HG02885 (cell line): Measurements from ENCODE around the gene ALPI.

ENCODE experiments used
- ATAC-seq: cut with Tn5 transposase; IDR thresholded peaks from one replicate; pipeline ENCODE4 v1.9.1; 2021; ENCODE audit warnings: mild to moderate bottlenecking; ENCODE audit not compliant: unreplicated experiment, poor library complexity

Gene ALPI

DNA sequence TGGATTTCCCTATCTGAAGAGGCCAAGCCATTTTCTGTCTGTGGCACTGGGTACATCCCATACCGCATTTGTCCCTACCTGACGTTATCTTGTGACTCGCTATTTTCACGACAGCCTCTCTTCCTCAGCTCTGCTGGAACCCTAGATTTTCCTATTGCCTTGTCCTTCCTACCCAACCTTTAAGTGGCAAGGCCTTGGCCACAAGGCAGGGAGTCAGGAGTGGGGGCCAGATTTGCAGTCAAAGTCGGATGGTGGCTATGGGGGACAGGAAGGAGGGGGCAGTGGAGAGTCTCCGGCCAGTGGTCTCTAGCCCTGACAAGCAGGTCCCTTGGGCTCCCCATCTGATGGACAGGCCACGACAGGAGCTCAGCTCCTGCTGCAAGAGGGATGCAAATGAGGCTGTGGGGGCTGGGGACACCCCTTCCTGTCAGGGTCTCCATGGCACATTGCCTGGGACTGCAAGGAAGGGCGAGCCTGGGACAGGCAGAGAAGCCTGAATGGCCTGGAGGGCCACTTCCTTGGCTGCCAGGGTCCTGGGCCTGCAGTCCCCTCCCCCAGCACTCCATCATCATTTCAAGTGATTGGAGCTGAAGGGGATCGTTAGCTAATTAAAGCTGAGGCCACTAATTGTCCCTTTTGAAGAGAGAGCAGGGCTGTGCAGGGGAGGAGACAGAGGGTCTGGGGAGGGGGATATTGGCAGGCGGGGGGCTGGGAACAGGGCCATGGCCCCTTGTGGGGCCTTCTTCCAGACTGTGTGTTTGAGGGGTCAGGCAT lies 37.9 kb downstream of the ALPI start:
- no peak for ATAC-seq

- ATAC-seq: no peak
These were observed 38.6 kb downstream of the ALPI start for GRCh38 chr2:232494542-232494941.

- no peak for ATAC-seq
These were observed 39.3 kb downstream of the ALPI start for GRCh38 chr2:232495292-232495691.

- no peak for ATAC-seq
These were observed 40.7 kb downstream of the ALPI start for GRCh38 chr2:232496501-232497270.

GRCh38 chr2:232497348-232497747 lies 41.4 kb downstream of the ALPI start:
- ATAC-seq: no peak

DNA sequence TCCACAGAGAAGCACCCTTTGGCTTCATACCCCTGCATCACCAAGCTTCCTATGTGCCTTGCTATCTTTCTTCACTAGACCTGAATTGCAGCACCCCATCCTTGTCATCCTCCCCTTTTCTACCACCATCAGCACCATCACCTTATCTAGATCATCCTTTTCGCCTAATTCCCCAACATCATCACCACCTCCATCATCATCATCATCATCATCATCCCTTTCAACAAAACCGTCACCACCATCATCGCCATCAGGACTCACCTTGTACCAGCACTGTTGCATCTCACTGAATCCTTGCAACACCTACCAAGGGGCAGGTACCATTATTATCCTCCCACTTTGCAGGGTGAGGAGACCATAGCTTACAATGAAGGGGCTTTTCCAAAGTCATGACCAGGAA lies 42.5 kb downstream of the ALPI start:
- ATAC-seq: no peak

GRCh38 chr2:232501331-232501771 lies 45.4 kb downstream of the ALPI start:
- ATAC-seq: no peak

GRCh38 chr2:232501794-232502390 lies 45.9 kb downstream of the ALPI start:
- ATAC-seq: no peak

DNA sequence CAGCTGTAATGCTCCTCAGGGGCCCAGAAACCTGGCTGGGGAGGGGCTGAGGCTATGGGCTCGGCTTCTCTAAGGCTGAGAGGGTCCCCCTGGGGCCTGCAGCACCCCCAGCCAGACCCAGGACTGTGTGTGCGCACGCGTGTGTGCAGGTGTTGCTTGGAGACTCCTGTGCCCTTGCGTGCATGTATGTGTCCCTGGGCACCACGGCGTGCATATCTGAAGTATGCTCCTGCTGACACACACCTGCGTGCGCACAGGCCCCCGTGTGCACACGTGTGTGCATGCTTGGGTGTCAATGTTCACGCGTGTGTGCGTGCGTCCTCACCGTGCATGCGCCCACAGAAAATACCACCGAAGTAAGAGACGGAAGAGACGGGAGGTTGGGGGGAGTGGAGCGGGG lies 46.6 kb downstream of the ALPI start:
- ATAC-seq: no peak

- ATAC-seq: no peak
These were observed 47.2 kb downstream of the ALPI start for GRCh38 chr2:232502911-232503808.

DNA sequence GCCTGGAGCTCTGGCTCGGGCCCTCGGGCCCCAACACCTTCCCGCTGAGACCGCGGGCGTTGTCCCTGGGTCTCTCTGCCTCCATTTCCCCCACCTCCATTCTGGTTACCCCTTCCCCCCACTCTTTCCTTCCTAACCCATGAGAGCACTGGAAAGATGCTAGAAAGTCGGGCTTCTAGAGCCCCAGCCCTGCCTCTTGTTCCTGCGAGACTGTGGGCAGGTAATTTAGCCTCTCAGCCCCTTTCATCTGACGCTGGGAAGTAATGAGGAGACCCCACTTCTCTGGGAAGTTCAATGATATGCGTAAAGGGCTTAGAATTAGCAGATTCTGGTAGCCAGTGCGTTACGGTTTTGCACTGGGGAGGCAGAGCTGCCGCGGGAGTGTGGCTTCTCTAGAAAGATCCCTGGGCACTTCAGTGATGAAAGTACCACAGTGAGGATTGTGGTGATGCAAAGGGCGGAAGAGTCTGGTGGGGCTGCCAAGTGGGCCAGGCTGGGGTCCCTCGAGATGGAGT lies 47.9 kb downstream of the ALPI start:
- no peak for ATAC-seq

- ATAC-seq: no peak
These were observed 48.5 kb downstream of the ALPI start for GRCh38 chr2:232504438-232504837.

DNA sequence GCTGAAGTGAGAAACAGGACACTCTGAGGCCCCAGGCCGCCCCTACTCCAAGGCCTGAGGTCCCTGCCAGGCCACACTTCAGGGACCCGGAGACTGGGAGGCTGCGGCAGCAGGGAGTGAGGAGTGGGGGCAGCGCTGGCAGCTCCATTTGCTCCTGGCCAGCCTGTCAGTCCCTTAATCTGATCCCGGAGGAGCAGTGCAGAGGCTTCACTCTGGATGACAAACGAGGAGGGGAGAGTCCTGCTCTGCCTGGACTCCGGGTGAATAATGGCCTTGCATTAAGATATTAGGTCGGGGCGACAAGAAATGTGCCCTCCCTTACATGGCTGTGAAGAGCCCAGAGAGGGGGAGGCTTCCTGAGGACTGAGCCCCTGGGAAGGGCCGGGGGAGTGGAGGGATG lies 49.9 kb downstream of the ALPI start:
- no peak for ATAC-seq

DNA sequence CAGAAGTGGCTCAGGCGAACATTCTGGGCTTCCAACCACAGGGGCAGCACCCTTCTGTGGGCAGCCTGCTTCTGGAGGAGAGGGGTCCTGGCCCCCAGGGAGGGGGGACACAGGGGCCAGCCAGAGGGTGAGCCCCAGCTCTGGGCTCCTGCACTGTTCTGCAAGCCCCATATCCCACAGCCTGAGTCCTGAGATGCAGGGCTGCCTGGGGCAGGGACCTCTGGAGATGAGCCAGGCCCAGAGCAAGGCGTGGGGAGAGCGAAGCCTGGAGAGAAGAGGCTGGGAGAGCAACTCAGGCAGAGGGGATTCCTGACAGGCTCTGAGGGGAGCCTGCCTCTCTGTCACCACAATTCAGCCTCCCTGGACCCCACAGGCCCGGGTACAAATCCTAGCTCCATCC lies 50.8 kb downstream of the ALPI start:
- ATAC-seq: no peak

GRCh38 chr2:232508251-232508650 lies 52.3 kb downstream of the ALPI start:
- ATAC-seq: no peak
